ENCODE data around the gene STX16.

STX16 gene

GRCh38 chr20:58657262-58657661 is 6.2 kb downstream of the STX16 start:
- no peak for TF ChIP-seq CTCF (IDR thresholded peaks at IDR 0.05; ENCODE audit: insufficient read depth, low read length, poor library complexity, severe bottlenecking)
- no peak for DNase-seq (ENCODE audit: extremely low read depth, insufficient read length)
- Histone ChIP-seq H3K36me3 (ENCODE audit: control insufficient read depth, insufficient read depth, low read length) (peaks cover 9% of the 10 kb centered on the region; the same call in 1 of the 2 replicates), H3K4me3 (replicated peaks; ENCODE audit: low read depth, low read length) (no peak overlapping the region), H3K27me3 (replicated peaks; ENCODE audit: control insufficient read depth, insufficient read depth, low read length) (no peaks in the 10 kb centered on the region)

- Histone ChIP-seq H3K36me3 (ENCODE audit: control insufficient read depth, insufficient read depth, low read length) (peaks cover 9% of the 10 kb centered on the region; the same call in 1 of the 2 replicates), H3K27me3 (replicated peaks; ENCODE audit: control insufficient read depth, insufficient read depth, low read length) (no peaks in the 10 kb centered on the region), H3K4me3 (replicated peaks; ENCODE audit: low read depth, low read length) (no peak overlapping the region)
- TF ChIP-seq CTCF (IDR thresholded peaks at IDR 0.05; ENCODE audit: insufficient read depth, low read length, poor library complexity, severe bottlenecking), result no peak
- no peak for DNase-seq (ENCODE audit: extremely low read depth, insufficient read length)
Measured at GRCh38 chr20:58657986-58658385, 6.9 kb downstream of the STX16 start.

- H3K4me3 ChIP-seq (replicated peaks; ENCODE audit: low read depth, low read length), result no peak overlapping the region
- peaks cover 9% of the 10 kb centered on the region; the same call in 1 of the 2 replicates for H3K36me3 ChIP-seq (ENCODE audit: control insufficient read depth, insufficient read depth, low read length)
- no peak for TF ChIP-seq CTCF (IDR thresholded peaks at IDR 0.05; ENCODE audit: insufficient read depth, low read length, poor library complexity, severe bottlenecking)
- DNase-seq (ENCODE audit: extremely low read depth, insufficient read length), result no peak
- no peaks in the 10 kb centered on the region for H3K27me3 ChIP-seq (replicated peaks; ENCODE audit: control insufficient read depth, insufficient read depth, low read length)
Measured at GRCh38 chr20:58658760-58659159, 7.7 kb downstream of the STX16 start.

- no peaks in the 10 kb centered on the region for H3K27me3 ChIP-seq (replicated peaks; ENCODE audit: control insufficient read depth, insufficient read depth, low read length)
- H3K4me3 ChIP-seq (replicated peaks; ENCODE audit: low read depth, low read length), result no peak overlapping the region
- TF ChIP-seq CTCF (IDR thresholded peaks at IDR 0.05; ENCODE audit: insufficient read depth, low read length, poor library complexity, severe bottlenecking), result no peak
- DNase-seq (ENCODE audit: extremely low read depth, insufficient read length), result no peak
- H3K36me3 ChIP-seq (ENCODE audit: control insufficient read depth, insufficient read depth, low read length), result peaks cover 9% of the 10 kb centered on the region; the same call in 1 of the 2 replicates
Measured at GRCh38 chr20:58659841-58660240, 8.8 kb downstream of the STX16 start.

GRCh38 chr20:58660855-58661597 is 9.9 kb downstream of the STX16 start:
- peaks cover 12% of the 10 kb centered on the region for H3K36me3 ChIP-seq (ENCODE audit: control insufficient read depth, insufficient read depth, low read length)
- H3K27me3 ChIP-seq (replicated peaks; ENCODE audit: control insufficient read depth, insufficient read depth, low read length), result no peaks in the 10 kb centered on the region
- DNase-seq (ENCODE audit: extremely low read depth, insufficient read length), result no peak
- no peak for TF ChIP-seq CTCF (IDR thresholded peaks at IDR 0.05; ENCODE audit: insufficient read depth, low read length, poor library complexity, severe bottlenecking)
- no peak overlapping the region for H3K4me3 ChIP-seq (replicated peaks; ENCODE audit: low read depth, low read length)
